Activated CD4-positive, alpha-beta T cell treated with anti-CD3 and anti-CD28 coated beads, Interleukin-2, Interleukin-6, amounts not matched to agents 100 ng/mL and 50 ng/mL, durations not matched to agents 16 hours and 8 hours (primary cell): ENCODE data around the gene NLRC4.
"Not testable (repeated sequence)": the region's sequence is repeated elsewhere in the genome, so short reads cannot be mapped to it uniquely, and the experiment has no call there.

ENCODE experiments used
- DNase-seq: peaks from one replicate; pipeline ENCODE4 v3.0.0-alpha.2; 2020

The NLRC4 gene

GRCh38 chr2:32264422-32265105, at the start of gene NLRC4:
NLRC4 (minus strand) TSS chr2:32264886; CDS start chr2:32256775, 8,111 bp downstream.
- peak; percentile 25 for DNase-seq

DNA sequence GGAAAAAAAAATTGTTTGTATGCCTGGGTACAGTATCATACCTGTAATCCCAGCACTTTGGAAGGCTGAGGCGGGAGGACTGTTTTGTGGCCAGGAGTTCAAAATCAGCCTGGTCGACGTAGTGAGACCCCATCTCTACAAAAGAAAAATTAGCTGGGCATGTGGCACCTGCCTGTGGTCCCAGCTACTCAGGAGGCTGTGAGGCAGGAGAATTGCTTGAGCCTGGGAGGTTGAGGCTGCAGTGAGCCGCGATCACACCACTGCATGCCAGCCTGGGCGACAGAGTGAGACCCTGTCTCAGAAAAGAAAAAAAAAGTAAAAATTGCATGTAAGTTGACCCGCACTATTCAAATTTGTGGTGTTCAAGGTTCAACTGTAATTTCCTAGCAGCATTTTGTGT, 45.9 kb upstream of the NLRC4 start:
- no peak for DNase-seq

GRCh38 chr2:32293966-32294562, 29.4 kb upstream of the NLRC4 start:
- DNase-seq: not testable (repeated sequence)

DNA sequence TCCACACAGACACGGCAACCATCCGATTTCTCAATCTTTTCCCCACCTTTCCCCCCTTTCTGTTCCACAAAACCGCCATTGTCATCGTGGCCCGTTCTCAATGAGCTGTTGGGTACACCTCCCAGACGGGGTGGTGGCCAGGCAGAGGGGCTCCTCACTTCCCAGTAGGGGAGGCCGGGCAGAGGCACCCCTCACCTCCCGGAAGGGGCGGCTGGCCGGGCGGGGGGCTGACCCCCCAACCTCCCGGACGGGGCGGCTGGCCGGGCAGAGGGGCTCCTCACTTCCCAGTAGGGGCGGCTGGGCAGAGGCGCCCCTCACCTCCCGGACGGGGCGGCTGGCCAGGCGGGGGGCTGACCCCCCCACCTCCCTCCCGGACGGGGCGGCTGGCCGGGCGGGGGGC, 28.8 kb upstream of the NLRC4 start:
- DNase-seq: not testable (repeated sequence)

DNA sequence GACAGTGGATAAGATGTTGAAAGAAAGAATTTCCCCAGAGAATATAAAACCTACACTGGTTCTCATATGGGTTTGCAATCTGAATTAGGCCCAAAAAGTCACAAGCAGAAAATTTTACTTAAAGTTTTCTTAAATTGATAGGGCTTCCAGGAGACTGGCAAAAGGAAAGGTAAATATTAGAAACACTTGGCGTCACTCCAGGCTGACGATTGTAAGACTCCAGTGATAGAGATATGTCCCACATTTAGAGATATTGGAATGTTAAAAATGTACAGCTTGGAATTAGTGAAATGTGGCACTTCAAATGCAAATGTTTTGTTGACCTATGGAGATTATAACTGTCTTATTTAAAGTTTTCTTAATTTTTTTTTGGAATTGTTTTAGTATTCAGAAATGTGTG, 27.1 kb upstream of the NLRC4 start:
- DNase-seq: no peak

DNA sequence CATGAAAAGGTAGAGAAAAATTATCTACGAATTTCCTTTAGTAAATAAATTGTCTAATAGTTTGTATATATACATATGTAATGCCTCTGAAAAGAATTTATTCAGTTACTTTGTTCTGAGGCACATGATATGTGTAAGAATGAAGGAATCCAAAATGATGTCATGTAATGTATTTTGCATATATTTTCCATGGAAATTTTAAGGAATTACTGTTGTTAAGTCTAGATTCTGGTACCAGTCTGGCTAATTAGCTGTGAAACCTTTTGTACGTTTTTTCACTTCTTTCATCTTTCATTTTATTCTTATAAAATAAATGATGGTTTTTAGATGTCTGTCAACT, 25.3 kb upstream of the NLRC4 start:
- no peak for DNase-seq

- peak; percentile 28 for DNase-seq
These were observed 24.7 kb upstream of the NLRC4 start for GRCh38 chr2:32289165-32289999.

DNA sequence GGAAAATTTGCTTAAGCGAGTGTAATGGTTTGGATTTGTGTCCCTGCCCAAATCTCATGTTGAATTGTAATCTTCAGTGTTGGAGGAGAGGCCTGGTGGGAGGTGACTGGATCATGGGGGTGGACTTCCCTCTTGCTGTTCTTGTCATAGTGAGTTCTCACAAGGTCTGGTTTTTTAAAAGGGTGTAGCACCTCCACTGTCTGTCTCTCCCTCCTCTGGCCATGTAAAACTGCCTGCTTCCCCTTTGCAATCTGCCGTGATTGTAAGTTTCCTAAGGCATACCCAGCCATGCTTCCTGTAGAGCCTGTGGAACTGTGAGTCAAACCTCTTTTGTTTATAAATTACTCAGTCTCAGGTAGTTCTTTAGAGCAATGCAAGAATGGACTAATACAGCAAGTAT, 19.6 kb upstream of the NLRC4 start:
- DNase-seq: peak; percentile 10

DNA sequence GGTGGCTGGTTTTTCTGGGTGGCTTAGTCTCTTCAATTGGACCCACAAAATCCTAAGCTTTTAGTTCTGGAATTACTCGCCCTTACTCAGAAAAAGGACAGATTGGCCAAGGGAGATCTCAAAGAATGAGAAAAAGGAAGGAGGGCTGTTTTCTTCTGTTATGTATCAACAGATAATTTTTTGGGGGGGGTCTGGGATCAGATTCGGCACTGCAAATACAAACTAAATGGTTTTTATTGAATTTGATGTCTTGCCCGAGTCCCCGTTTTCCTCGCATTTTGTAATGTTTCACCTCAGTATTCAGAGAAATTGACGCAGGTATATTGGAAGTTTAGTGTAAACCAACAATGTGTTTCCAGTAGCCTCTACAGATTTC, 13.8 kb upstream of the NLRC4 start:
- DNase-seq: peak; percentile 10

GRCh38 chr2:32277674-32278477, 13.2 kb upstream of the NLRC4 start, which contains the start of gene YIPF4:
YIPF4 (plus strand) TSS chr2:32277904; CDS start chr2:32278156, 252 bp downstream.
- peak; percentile 94 for DNase-seq

DNA sequence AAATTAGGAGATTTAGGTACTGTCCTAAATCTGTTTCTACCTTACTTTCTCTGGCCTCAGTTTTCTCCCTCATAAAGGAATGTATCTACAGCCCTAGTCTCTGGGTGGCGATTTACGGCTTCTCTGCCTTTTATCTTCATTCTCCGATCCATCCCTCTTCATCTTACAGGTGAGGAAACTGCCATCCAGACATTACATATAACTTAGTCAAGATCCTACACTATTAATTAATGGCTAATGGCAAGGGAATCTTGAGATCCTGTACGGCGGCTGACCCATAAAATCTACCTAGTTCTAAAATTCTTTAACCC, 12.6 kb upstream of the NLRC4 start:
- no peak for DNase-seq

DNA sequence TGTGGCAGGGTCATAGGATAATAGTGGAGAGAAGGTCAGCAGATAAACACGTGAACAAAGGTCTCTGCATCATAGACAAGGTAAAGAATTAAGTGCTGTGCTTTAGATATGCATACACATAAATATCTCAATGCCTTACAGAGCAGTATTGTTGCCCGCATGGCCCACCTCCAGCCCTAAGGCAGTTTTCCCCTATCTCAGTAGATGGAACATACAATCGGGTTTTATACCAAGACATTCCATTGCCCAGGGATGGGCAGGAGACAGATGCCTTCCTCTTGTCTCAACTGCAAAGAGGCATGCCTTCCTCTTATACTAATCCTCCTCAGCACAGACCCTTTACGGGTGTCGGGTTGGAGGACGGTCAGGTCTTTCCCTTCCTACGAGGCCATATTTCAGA, 11.1 kb upstream of the NLRC4 start:
- DNase-seq: not testable (repeated sequence)

- no peak for DNase-seq
These were observed 9.6 kb upstream of the NLRC4 start for GRCh38 chr2:32274289-32274688.

- no peak for DNase-seq
These were observed 7.6 kb upstream of the NLRC4 start for GRCh38 chr2:32272279-32272678.

DNA sequence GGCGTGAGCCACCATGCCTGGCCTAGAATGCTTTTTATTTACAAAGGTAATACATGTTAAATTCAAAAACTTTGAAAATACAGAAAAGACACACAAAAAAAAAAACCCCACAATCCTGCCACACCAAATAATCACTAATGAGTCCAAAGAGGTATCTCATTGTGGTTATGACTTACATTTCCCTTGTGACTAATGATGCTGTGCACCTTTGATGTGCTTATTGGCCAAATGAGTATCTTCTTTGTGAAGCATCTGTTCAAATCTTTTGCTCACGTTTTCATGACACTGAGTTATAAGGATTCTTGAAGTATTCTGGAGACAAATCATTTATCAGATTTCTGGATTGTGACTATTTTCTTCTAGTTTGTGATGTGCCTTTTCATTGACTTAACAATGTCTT, 6.4 kb upstream of the NLRC4 start:
- DNase-seq: no peak

DNA sequence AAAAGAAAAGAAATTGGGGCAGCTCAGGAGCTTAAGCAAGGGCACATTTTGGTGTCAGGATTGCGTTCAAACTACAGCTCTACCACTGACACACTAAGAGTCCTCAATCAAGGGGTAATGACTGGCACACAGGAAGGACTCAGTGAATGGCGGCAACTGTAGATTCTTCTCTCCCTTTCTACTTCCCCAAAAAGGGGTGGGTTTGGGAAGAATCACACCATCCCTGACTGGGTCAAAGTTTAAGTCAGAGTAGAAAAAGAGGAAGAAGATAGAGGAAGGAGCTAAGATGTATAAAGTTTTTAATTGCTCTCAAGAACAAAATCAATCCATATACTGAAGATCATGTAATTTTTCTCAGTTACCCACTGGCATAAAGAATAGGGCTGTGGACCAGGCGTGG, 2.6 kb downstream of the NLRC4 start:
- DNase-seq: no peak

DNA sequence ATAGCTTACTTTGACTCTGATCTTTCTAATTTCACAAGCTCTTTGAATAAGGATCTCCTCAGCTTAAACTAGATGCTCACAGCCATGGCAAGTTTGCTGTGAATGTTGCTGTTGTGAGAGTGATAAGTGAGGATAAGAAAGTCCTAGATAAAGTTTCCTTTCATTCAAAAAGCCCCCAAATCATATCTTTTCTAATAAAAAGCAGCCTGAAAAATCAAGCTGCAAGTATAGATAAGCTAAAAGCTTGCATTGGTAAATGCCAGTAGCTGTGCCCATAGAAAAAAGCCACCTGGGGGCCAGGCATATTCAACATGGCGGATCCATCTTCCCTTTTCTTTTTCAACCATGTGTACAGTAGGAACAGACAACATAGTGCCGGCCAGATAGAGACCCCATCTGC, 4.3 kb downstream of the NLRC4 start:
- DNase-seq: no peak

DNA sequence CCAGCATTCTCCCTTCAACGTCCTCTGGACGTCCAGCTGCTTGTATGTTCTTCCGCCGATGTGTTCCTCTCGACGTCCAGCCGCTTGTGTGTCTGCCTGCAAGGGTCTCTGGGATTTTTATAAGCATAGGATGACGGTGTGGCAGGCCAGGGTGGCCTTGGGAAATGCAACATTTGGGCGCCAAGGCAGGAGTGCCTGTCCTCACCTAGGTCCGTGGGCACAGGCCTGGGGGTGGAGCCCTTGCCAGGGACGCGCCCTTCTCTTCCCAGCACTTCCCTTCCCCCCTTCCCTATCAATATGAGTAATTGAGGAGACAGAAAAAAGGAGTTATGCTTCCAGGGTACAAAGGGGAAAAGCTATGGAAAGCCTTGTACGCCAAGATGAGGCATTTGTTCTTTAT, 6.4 kb downstream of the NLRC4 start:
- DNase-seq: no peak

DNA sequence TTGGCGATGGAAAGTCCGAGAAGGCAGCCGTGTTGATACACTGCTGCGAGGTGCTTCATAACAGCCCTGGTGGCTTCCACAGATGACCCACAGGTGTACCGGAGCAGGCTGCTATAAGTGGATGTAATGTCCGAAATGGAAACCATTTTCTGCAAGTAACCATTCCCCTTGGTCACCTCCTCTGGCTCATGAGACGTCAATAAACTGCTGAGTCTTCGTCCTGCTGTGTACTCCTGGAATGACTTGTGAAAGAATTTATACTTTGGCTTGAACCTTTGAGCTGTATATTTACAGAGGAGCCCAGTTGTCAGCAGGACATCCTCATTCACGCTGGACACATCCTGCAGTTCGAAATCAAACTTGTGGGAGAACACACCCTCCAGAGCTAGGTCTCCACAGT, 14.4 kb downstream of the NLRC4 start:
- no peak for DNase-seq

- DNase-seq: no peak
These were observed 14.9 kb downstream of the NLRC4 start for GRCh38 chr2:32249731-32250236.

- DNase-seq: no peak
These were observed 16.4 kb downstream of the NLRC4 start for GRCh38 chr2:32248299-32248698.

DNA sequence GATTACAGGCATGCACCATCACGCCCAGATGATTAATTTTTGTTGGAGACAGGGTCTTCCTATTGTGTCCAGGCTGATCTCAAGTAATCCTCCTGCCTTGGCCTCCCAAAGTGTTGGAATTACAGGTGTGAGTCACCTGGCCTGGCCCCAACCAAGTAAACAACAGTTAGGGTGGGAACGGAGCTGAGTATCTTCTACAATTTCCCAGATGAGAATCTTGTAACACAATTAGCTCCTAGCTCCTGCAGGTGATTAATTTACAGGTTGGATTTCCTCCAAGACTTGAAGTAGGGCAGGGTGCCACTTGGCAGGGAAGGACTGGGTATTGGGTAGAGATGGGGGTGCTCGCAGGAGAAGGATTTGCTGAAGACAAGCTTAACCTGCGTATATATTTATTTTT, 17.8 kb downstream of the NLRC4 start:
- no peak for DNase-seq

DNA sequence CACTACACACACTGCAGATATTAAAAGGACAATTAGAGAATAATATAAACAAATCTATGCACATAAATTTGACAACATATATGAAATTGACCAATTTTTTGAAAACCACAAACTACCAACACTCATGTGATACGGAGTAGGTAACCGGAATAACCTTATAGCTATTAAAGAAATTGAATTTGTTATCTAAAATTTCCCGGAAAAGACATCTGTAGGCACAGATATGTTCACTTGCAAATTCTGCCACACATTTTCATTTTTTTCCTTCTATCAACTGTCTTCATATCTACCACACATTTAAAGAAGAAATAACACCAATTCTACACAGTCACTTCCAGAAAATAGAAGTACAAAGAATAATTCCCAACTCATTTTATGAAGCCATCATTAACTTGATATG, 22.4 kb downstream of the NLRC4 start:
- no peak for DNase-seq
